ENCODE measurements around the gene GPM6B. TPM values are rescaled to one million over a fixed set of nuclear protein-coding genes. Genes with fewer than 3 reads are reported as not detected.

GPM6B gene
- total RNA-seq, 1 donor = 10.4 TPM

DNA sequence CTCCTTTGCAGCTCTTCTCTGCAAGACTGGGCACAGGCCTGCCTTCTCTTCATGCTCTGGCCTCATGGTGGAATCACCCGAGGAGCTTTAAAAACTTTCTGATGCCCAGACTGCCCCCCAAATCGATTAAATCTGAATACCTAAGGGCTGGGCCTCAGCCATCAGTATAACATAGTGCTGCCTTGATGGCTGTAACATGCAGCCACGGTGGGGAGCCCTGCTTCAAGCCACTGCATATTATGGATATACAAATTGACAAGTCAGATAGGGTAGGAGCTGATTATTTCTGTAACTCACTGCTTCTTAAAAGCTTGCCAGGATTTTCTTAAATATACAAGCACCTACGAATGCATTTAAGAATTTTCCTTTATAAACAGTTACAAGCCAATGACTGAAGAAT lies 40.5 kb downstream of the GPM6B start:
- DNase-seq (ENCODE audit: low read depth) = no peak
- TF ChIP-seq, protein P1, sequence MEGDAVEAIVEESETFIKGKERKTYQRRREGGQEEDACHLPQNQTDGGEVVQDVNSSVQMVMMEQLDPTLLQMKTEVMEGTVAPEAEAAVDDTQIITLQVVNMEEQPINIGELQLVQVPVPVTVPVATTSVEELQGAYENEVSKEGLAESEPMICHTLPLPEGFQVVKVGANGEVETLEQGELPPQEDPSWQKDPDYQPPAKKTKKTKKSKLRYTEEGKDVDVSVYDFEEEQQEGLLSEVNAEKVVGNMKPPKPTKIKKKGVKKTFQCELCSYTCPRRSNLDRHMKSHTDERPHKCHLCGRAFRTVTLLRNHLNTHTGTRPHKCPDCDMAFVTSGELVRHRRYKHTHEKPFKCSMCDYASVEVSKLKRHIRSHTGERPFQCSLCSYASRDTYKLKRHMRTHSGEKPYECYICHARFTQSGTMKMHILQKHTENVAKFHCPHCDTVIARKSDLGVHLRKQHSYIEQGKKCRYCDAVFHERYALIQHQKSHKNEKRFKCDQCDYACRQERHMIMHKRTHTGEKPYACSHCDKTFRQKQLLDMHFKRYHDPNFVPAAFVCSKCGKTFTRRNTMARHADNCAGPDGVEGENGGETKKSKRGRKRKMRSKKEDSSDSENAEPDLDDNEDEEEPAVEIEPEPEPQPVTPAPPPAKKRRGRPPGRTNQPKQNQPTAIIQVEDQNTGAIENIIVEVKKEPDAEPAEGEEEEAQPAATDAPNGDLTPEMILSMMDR (IDR thresholded peaks at IDR 0.05; ENCODE audit: insufficient read depth, low read length) = no peak

DNA sequence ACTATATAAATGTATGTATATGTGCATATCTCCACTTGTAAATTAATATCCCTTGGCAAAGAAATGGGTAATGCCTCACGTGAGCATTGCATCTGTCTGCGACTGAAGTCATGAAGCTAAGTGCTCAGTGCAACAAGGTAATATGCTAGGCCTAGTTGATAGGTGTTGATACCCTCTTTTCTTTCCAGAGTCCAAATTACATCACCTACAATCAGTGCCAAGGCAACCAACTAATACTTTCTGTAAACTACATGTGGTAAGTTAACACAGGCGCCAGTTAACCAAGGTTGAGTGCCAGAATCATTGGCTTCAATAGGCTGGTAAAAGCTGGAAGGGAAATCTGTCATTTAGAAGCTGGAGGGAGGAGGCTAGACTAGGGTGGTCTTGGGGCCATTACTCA lies 41.1 kb downstream of the GPM6B start:
- no peak for DNase-seq (ENCODE audit: low read depth)
- no peak overlapping the region for H3K4me3 ChIP-seq (ENCODE audit: low read depth, low read length)
- TF ChIP-seq, protein P1 (IDR thresholded peaks at IDR 0.05; ENCODE audit: insufficient read depth, low read length) = no peak

More for the DNA sequence above, 40.5 kb downstream of the GPM6B start:
- no peak overlapping the region for H3K4me3 ChIP-seq (ENCODE audit: low read depth, low read length)

DNA sequence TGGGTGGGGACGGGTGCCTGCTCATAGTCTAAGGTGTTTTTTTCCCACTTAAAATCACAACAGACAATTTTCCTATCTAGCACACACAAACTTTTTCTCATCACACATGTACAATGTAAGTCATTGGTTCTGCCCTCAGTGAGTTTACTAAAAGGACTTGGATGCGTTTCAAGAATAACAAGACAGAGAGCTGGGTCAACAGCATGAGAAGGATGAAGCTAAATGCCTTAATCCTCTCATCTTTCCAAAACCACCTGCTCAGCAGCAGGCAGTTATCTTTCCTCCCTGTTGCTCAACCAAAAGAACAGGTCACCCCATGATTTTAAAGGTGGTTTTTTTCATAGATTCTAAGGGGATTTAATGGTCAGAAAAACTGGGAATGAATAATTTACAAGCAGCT lies 42.2 kb downstream of the GPM6B start:
- DNase-seq (ENCODE audit: low read depth) = no peak
- TF ChIP-seq, protein P1 (IDR thresholded peaks at IDR 0.05; ENCODE audit: insufficient read depth, low read length) = no peak
- H3K4me3 ChIP-seq (ENCODE audit: low read depth, low read length) = no peak overlapping the region

DNA sequence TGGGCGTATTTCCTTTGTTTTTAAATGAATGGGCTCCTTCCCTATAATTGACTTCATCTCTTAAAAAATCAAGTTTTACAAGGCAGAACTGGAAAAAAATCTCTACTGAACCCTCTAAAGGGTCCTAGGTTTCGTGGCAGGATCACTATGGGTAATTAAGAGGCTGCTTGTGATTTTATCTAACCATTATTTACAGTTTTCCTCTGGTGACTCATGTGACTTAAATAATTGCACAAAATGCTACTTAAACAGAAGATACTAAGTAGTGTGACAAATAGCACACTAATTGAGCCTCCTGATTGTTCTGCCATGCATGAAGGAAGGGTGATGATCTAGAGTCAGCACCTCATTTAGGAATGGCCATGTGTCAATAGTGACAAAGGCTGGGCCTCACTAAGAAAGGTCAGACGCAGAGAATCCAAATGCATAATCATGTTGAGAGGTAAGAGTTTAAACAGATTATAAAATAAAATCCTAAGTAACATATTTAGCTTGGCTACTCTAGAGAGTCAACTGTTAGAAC lies 46.8 kb downstream of the GPM6B start:
- DNase-seq (ENCODE audit: low read depth) = no peak
- TF ChIP-seq, protein P1 (IDR thresholded peaks at IDR 0.05; ENCODE audit: insufficient read depth, low read length) = no peak
- no peak overlapping the region for H3K4me3 ChIP-seq (ENCODE audit: low read depth, low read length)

- DNase-seq (ENCODE audit: low read depth) = no peak
- TF ChIP-seq, protein P1 (IDR thresholded peaks at IDR 0.05; ENCODE audit: insufficient read depth, low read length) = no peak
- H3K4me3 ChIP-seq (ENCODE audit: low read depth, low read length) = no peak overlapping the region
These were observed 48.0 kb downstream of the GPM6B start for GRCh38 chrX:13768939-13769338.

DNA sequence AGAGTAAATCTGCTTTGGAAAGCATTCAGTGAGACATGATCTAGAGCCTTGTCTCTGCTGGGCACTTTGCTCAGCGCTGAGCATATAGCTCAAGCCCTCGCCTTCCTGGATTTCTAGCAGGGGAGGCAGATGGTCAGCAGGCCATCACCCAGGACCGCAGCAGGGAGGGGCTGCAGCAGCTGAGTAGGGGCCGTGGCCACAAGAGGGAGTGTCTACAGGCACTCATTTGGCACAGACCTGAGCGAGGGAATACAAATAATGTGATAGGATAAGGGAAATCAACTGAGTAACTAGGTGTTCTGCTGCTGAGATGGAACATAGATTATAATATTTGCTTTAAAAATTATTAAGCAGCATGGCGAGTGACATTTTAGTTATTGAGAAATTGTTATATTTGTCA lies 52.1 kb downstream of the GPM6B start:
- TF ChIP-seq, protein P1 (IDR thresholded peaks at IDR 0.05; ENCODE audit: insufficient read depth, low read length) = peak; percentile 30
- H3K4me3 ChIP-seq (ENCODE audit: low read depth, low read length) = no peak overlapping the region
- DNase-seq (ENCODE audit: low read depth) = no peak

DNA sequence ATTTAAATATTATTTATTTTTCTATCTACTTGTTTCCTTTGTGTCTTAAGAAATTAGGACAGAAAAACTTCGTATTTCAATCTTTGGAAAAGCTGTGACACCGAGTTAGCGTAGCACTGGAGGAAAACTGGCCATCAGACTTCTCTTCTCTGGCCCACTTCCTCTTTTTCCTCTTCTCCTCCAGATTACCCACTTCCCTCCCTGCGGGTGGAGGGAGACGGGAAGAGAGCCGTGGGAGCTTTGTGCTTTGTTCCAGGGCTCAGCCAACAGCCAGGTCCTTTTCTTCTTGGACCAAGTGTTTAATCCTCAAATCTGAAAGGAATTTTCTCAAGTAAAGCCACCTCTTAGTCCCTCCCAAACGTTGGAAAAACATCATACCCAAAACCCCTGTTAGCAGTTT lies 52.6 kb downstream of the GPM6B start:
- no peak overlapping the region for H3K4me3 ChIP-seq (ENCODE audit: low read depth, low read length)
- no peak for DNase-seq (ENCODE audit: low read depth)
- TF ChIP-seq, protein P1 (IDR thresholded peaks at IDR 0.05; ENCODE audit: insufficient read depth, low read length) = no peak

All from fibroblast of the aortic adventitia (primary cell).